Endothelial cell of umbilical vein (primary cell): ENCODE data around the gene LPCAT3. TPM values are rescaled to one million over a fixed set of nuclear protein-coding genes. Genes with fewer than 3 reads are reported as not detected.

Experiments
- BruUV-seq: library from RNA; stranded (reverse); fragments of 400-500 nt; replicated peaks from 2 replicates; lab custom pipeline; 2021; lab: Mats Ljungman, UMichigan
- CTCF ChIA-PET: fragments of 300-600, 350-600 bp; sonication (Branson Sonifier 250); formaldehyde crosslinking; loops from one replicate; lab custom pipeline; 2021; ENCODE audit warnings: antibody characterized with exemption, inconsistent platforms; lab: Charles Lee
- POLR2A ChIA-PET: fragments of 300-600, 350-600 bp; sonication (Branson Sonifier 250); formaldehyde crosslinking; loops from one replicate; lab custom pipeline; 2021; ENCODE audit warnings: antibody characterized with exemption, inconsistent platforms; lab: Charles Lee
- DNase-seq: peaks from one replicate; pipeline ENCODE4 v3.0.0-alpha.2; 2011; ENCODE audit warnings: low read depth, low spot score
- FAIRE-seq: peaks from 2 replicates; lab custom pipeline; 2011; peaks lifted over from hg19 to GRCh38; lab: Jason Lieb, UNC
- H2AFZ ChIP-seq: 2 replicates; pipeline ENCODE4 v1.6.0; 2012; ENCODE audit warnings: low read depth, low read length, control low read depth, inconsistent platforms
- H3K27ac ChIP-seq: 2 replicates; pipeline ENCODE4 v1.5.1; 2011; ENCODE audit warnings: low read depth, mild to moderate bottlenecking, control low read depth, low read length, moderate library complexity; ENCODE audit not compliant: insufficient read depth
- H3K27me3 ChIP-seq, 2 experiments: 2 replicates each; pipeline versions ENCODE4 v1.6.0 to v1.6.1; 2011; ENCODE audit warnings: low read length in 2 of 2, mixed read lengths in 1 of 2; ENCODE audit not compliant: control insufficient read depth in 2 of 2, insufficient read depth in 2 of 2
- H3K36me3 ChIP-seq, 2 experiments: 2 replicates in 1 of 2; 3 replicates in 1 of 2; pipeline ENCODE4 v1.5.1; 2011; ENCODE audit warnings: low read length in 2 of 2, mild to moderate bottlenecking in 1 of 2, moderate library complexity in 1 of 2; ENCODE audit not compliant: control insufficient read depth in 2 of 2, insufficient read depth in 2 of 2; ENCODE audit errors: extremely low read depth in 1 of 2
- H3K4me1 ChIP-seq: 3 replicates; pipeline ENCODE4 v1.5.1; 2011; ENCODE audit warnings: mild to moderate bottlenecking, low read length; ENCODE audit not compliant: control insufficient read depth, insufficient read depth; ENCODE audit errors: extremely low read depth
- H3K4me2 ChIP-seq: 2 replicates; pipeline ENCODE4 v1.6.1; 2011; ENCODE audit warnings: low read length, control low read depth, mixed read lengths; ENCODE audit not compliant: insufficient read depth
- H3K4me3 ChIP-seq, 3 experiments: fragments of 200-600 bp in 1 of 3; sonication (generic), shearing (Covaris generic) in 1 of 3; replicated peaks in 1 of 3; 2 replicates each; pipeline ENCODE4 v1.5.1; 2011 to 2016; ENCODE audit warnings: control low read depth in 3 of 3, low read length in 3 of 3, mild to moderate bottlenecking in 2 of 3, inconsistent platforms in 1 of 3, low read depth in 1 of 3, moderate library complexity in 1 of 3; ENCODE audit not compliant: insufficient read depth in 1 of 3
- H3K79me2 ChIP-seq: 2 replicates; pipeline ENCODE4 v1.6.0; 2012; ENCODE audit warnings: low read length, inconsistent platforms; ENCODE audit not compliant: control insufficient read depth, insufficient read depth
- H3K9ac ChIP-seq: replicated peaks from 2 replicates; pipeline ENCODE3; 2011; ENCODE audit warnings: low read length, control low read depth; ENCODE audit not compliant: insufficient read depth; ENCODE audit errors: extremely low read depth
- H3K9me1 ChIP-seq: replicated peaks from 3 replicates; pipeline ENCODE4 v1.6.0; 2011; ENCODE audit warnings: mild to moderate bottlenecking, low read length; ENCODE audit not compliant: control insufficient read depth, insufficient read depth; ENCODE audit errors: extremely low read depth
- H3K9me3 ChIP-seq: replicated peaks from 2 replicates; pipeline ENCODE4 v1.5.1; 2012; ENCODE audit warnings: low read length, inconsistent platforms; ENCODE audit not compliant: control insufficient read depth, insufficient read depth
- H4K20me1 ChIP-seq: replicated peaks from 2 replicates; pipeline ENCODE3; 2011; ENCODE audit warnings: mild to moderate bottlenecking, low read length; ENCODE audit not compliant: control insufficient read depth, insufficient read depth; ENCODE audit errors: extremely low read depth
- EZH2 ChIP-seq: IDR thresholded peaks from 2 replicates; pipeline ENCODE4 v1.6.1; 2012; ENCODE audit warnings: borderline replicate concordance, low read depth, mild to moderate bottlenecking, moderate library complexity, low read length, inconsistent platforms; ENCODE audit not compliant: severe bottlenecking
- FOS ChIP-seq: IDR thresholded peaks from 2 replicates; pipeline ENCODE4 v1.6.1; 2011; ENCODE audit warnings: mild to moderate bottlenecking, low read length, moderate library complexity, borderline replicate concordance; ENCODE audit not compliant: insufficient read depth
- JUN ChIP-seq: IDR thresholded peaks from 2 replicates; pipeline ENCODE4 v1.6.1; 2011; ENCODE audit warnings: borderline replicate concordance, low read depth; ENCODE audit not compliant: insufficient read length, insufficient read depth
- MYC ChIP-seq: IDR thresholded peaks from one replicate; pipeline ENCODE4 v1.6.1; 2011; ENCODE audit warnings: mild to moderate bottlenecking, low read depth, low read length
- POLR2A ChIP-seq: IDR thresholded peaks from 2 replicates; pipeline ENCODE4 v1.6.1; 2012; ENCODE audit warnings: low read depth, mild to moderate bottlenecking, control low read depth, low read length
- POLR2AphosphoS5 ChIP-seq: IDR thresholded peaks from 2 replicates; pipeline ENCODE4 v1.6.1; 2012; ENCODE audit warnings: low read depth, mild to moderate bottlenecking, control low read depth, low read length, moderate library complexity; ENCODE audit not compliant: insufficient read depth
- dilution Hi-C: fragments of 300-500 bp; cut with MboI; formaldehyde crosslinking; loops from one replicate; pipeline ENCODE4 v1.15.0; 2019; ENCODE audit warnings: low sequenced_read_pairs; ENCODE audit not compliant: extremely low pct_ligation_motif_present
- intact Hi-C: fragments of 100-400 bp; cut with micrococcal nuclease; formaldehyde crosslinking; loops from one replicate; pipeline ENCODE4 v1.10.0; 2022
- polyA plus RNA-seq, 4 experiments: library from polyadenylated mRNA; depleted of rRNA in 3 of 4; stranded (reverse) in 3 of 4; unstranded in 1 of 4; fragments of >200 nt; gene quantifications; 2 replicates each; pipeline versions ENCODE4 v1.2.1 to v1.2.3, GENCODE V29; 2011 to 2012; ENCODE audit warnings: missing spikeins in 1 of 4
- total RNA-seq: library from RNA; stranded (reverse); gene quantifications from 2 replicates; pipeline ENCODE4 v1.2.3, GENCODE V29; 2021
- TF ChIP-seq, protein P1 (sequence below), 2 donors: IDR thresholded peaks; 1 replicate in 1 of 2; 2 replicates in 1 of 2; pipeline ENCODE4 v1.5.1; 2011; ENCODE audit warnings: low read length in 2 of 2, mild to moderate bottlenecking in 2 of 2, moderate library complexity in 2 of 2, control low read depth in 1 of 2, inconsistent platforms in 1 of 2, low read depth in 1 of 2; ENCODE audit not compliant: insufficient read depth in 1 of 2; ENCODE audit errors: extremely low read depth in 1 of 2
- TF ChIP-seq, protein P2 (sequence below): IDR thresholded peaks from 2 replicates; pipeline ENCODE4 v1.6.1; 2011; ENCODE audit not compliant: insufficient read depth, insufficient read length

Gene LPCAT3
- total and polyA plus RNA-seq, 2 donors (not counting 3 experiments of a cell fraction or from before 2014, with no cell fraction given), result 29.5 to 36.0 TPM

DNA sequence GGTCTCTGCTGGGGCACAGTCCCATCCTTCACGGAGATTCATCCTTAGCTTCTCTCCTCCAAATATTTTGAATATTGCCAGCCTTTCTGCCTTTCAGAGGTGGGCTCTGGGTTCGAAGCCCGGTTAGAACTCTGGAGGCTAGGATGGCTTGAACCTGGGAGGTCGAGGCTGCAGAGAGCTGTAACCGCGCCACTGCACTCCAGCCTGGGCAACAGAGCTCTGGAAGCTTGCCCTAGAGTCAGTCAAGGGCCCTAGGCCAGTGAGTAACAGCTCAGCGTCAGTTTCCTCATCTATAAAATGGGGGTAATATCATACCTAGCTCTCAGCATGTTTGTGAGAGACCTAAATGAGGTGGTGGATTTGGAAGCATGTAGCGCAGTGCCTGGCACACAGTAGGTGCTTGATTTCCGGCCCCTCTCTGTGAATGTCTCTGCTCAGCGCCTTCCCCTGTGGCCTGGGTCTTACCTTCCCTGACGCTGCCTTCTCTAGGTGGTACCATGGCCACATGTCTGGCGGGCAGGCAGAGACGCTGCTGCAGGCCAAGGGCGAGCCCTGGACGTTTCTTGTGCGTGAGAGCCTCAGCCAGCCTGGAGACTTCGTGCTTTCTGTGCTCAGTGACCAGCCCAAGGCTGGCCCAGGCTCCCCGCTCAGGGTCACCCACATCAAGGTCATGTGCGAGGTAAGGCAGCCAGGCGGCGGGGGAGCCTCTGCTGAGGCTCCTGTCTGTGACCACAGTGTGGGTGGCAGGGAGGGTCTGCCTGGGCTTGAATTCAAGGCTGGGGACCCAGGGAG lies 63.8 kb downstream of the LPCAT3 start:
- no peaks in the 10 kb centered on the region for H3K9me1 ChIP-seq
- H3K27ac ChIP-seq, result no peak overlapping the region
- H3K27me3 ChIP-seq, result no peaks in the 10 kb centered on the region
- H3K9me3 ChIP-seq, result no peaks in the 10 kb centered on the region
- no peak overlapping the region for H3K4me2 ChIP-seq
- CTCF ChIA-PET, result interaction anchor here (1.2 to 2.2 kb wide), 4 partner anchors 10 to 159 kb away, joined by 3 to 12 read pairs (median 6); partner anchors contain the start of genes C12orf57 and RNU7-1
- no TSS peak for BruUV-seq
- FAIRE-seq (no peak), DNase-seq (no peak)
- H3K9ac ChIP-seq, result no peak overlapping the region
- POLR2A ChIA-PET, result no interaction called here
- no peak overlapping the region for H3K4me3 ChIP-seq
- H4K20me1 ChIP-seq, result no peaks in the 10 kb centered on the region
- H3K4me1 ChIP-seq, result peaks cover 24% of the 10 kb centered on the region
- no peaks in the 10 kb centered on the region for H3K36me3 ChIP-seq
- intact Hi-C loops, result no loop called here
- no peaks in the 10 kb centered on the region for H3K79me2 ChIP-seq
- TF ChIP-seq POLR2A (no peak), FOS (no peak), POLR2AphosphoS5 (no peak), MYC (no peak), JUN (no peak), EZH2 (no peak)
- TF ChIP-seq, protein P1, sequence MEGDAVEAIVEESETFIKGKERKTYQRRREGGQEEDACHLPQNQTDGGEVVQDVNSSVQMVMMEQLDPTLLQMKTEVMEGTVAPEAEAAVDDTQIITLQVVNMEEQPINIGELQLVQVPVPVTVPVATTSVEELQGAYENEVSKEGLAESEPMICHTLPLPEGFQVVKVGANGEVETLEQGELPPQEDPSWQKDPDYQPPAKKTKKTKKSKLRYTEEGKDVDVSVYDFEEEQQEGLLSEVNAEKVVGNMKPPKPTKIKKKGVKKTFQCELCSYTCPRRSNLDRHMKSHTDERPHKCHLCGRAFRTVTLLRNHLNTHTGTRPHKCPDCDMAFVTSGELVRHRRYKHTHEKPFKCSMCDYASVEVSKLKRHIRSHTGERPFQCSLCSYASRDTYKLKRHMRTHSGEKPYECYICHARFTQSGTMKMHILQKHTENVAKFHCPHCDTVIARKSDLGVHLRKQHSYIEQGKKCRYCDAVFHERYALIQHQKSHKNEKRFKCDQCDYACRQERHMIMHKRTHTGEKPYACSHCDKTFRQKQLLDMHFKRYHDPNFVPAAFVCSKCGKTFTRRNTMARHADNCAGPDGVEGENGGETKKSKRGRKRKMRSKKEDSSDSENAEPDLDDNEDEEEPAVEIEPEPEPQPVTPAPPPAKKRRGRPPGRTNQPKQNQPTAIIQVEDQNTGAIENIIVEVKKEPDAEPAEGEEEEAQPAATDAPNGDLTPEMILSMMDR (IDR thresholded peaks at IDR 0.05; ENCODE audit: extremely low read depth in 1 of 2, insufficient read depth in 1 of 2, low read depth in 1 of 2, low read length in 2 of 2), result no peak
- TF ChIP-seq, protein P2, sequence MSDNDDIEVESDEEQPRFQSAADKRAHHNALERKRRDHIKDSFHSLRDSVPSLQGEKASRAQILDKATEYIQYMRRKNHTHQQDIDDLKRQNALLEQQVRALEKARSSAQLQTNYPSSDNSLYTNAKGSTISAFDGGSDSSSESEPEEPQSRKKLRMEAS, result no peak
- dilution Hi-C loops, result no loop called here
- peak overlapping the region; percentile 52 for H2AFZ ChIP-seq
